ENCODE results near the gene ZNF296.

The ZNF296 gene

DNA sequence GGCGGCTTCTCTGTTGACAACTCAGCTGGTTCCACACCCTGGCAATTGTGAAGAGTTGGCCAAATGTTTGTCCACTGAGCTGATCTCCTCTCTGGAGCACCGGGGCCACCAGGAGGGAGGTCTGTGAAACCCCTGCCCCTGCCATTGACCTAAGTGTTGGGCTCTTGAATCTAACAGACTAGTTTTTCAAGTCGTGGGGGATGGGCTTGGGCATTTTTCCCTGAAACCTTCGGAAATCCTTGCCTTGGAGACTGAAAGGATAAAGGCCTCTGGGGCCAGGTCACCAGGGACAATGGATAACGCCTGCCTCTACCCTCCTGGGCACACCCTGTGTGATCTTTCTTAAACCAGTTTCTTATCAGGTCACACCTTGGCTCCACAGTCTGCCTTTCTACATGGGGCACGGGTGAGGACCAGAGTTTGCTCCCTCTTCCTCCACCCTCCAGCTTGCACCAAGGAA, 3.7 kb upstream of the ZNF296 start:
- FAIRE-seq, result no peak

DNA sequence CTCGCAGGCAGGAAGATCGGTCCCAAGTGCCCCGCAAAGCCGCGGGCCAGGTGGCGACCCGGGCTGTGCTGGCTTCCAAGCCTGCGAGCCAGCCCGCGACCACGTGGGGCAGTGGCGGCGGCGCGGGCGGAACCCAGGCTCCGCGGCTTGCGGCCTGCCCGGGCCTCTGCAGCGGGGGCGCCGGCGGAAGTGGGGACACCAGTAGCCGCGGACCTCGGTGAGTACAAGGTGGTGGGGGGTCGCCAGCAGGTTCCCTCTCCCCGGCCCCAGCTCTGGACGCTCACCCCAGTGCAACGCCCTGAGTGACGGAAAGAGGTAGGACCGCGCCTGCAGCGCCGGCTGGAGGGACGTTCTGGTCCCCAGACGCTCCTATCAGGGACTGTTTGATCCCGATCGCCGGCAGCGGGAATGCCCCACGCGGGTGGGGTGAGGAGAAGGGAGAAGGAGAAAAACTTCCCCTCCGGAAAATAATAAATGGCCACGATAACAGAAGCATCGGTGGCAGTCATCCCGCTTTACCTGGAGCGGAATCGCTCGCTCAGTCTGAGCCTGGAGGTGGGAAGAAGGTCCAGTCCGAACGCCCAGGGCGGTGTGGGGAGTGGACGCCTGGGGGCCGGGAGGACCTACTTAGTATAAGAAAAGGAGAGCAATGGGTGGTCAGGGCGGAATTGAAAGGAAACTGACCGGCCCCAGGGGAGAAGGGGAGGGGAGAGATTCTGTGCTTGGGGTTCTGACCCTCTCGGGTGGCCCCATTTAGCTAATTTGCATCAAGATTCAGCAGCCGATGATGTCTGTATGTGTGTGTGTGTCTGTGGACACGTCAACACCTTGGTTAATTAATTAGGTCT, 3.0 kb upstream of the ZNF296 start, which contains the start of gene GEMIN7:
Gene GEMIN7 (plus strand): TSS at position 198 of the 848 bp plus-strand sequence. CDS start 10,855 bp downstream, outside the sequence.
- FAIRE-seq, result no peak

DNA sequence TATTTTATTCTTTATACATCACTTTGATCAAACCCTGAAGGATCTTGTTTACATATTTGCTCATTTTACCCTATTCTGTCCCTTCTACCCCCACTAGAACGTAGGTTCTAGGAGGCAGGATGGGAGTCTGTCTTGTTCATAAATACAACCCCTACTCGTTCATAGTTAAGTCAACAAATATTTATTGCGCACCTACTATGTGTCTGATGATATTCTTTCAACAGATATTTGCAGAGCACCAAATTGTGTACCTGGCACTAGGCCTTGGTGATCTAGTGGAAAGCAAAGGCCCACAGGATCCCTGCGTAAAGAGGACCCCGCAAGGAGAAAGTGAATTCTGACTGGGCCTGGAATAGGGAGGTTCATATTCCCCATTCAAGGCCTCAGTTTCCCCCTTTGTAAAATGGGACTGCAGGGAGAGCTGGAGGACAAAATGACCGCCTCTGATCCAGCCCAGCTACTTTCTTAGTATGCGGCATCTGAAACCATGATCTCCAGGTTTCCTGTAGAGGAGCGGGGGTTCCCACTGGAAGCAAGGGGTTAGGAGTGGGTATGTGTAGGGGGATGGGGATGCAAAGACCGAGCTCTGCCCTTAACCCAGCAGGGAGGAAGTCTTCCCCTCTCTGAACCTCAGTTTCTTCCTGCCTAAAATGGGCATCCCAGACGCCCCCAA, 2.2 kb upstream of the ZNF296 start:
- FAIRE-seq, result no peak

DNA sequence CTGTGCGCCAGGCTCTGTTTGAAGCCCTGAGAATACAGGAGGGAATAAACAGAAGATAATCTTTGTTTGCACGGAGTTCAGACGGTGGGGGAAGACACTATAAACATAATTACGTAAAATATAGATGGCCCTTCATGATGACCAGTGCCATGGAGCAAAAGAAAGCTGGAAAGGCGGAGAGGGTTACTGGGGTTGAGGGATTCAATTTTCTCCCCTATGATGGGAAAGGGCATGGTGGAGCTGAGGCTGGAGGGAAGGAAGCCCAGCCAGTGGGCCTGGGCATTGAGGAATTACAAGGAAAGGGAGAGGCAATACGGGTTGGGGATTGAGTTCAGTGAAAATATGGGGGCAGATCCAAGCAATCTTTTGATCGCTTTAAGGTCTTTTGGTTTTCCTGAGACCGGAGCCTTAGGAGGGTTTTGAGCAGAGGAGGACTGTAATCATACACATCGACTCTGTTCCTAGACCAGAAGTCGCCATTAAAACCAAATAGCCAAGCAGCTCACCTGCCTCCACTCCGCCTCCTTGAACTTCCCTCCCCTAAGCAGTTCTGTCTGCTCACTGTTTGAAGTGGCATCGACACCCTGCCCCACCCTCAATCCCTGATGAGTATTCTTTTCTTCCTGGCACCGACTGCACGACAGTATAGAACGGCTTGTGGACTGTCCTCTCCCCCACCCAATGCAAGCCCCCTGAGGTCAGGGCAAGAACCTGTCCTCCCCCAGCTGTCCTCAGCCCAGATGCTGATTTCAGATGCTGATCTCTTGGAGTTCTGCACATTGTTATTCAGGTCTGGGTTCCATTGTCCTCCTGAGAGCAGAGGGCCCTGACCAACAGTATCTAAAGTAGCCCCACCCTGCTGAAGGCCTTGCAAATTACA, 813 bp upstream of the ZNF296 start:
- FAIRE-seq, result no peak

DNA sequence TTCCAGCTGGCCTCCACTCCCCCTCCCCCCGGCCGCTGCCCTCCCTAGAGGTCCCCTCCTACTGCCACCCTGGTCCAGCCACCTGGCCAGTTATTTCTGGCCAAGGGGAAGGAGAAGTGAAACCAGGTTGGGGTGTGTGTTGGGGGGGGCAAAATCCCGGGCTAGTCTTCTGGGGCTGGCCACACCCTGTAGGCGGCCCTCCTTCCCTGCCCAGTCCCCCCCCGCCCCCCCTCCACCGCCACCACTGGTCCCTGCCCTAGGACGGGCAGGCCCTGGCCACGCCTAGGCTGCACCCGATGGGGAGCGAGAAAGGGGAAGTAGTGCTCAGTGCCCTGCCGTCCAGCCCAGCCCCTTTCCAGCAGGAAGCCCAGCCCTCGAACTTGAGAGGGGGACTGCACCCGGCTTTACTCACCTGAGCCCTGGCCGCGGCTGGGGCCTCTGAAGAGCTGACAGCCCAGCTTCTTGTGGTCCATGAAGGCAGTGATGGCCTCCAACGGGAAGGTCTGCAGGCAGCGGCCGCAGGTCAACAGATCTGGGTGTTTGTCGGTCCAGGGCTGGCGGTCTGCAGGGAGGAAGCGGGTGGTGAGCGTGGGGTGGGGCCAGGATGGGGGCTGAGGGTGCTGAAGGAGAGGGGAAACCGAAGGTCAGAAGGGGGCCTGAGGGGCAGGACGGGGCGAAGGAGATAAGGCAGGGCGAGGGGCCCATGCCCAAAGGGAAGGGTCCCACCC, 813 bp downstream of the ZNF296 start:
- FAIRE-seq, result no peak

DNA sequence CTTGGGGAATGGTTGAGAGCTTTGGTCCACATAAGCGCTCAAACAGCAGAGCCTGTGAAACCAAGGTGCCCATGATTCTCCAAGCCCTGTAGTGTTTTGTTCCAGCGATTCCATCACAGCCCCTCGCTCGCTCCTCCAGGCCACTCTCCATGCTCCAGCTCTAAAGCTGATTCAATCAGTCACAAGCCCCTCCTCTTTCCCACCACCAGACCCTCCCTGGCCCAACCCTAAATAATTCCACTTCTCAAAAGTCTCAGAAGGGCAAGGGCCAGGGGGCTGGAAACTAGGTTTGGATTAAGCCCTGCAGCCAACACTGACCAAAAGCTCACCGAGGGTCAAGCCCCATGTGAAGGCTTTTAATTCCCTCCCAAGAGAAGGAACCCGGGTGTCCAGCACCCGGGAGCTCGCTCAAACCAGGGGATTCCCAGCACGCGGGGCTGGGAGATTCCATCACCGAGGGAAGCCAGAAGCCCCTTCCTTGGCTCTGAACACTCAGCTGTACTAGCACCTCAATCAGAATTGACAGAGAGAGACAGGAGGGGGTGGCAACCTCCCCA, 1.5 kb downstream of the ZNF296 start:
- FAIRE-seq, result no peak

DNA sequence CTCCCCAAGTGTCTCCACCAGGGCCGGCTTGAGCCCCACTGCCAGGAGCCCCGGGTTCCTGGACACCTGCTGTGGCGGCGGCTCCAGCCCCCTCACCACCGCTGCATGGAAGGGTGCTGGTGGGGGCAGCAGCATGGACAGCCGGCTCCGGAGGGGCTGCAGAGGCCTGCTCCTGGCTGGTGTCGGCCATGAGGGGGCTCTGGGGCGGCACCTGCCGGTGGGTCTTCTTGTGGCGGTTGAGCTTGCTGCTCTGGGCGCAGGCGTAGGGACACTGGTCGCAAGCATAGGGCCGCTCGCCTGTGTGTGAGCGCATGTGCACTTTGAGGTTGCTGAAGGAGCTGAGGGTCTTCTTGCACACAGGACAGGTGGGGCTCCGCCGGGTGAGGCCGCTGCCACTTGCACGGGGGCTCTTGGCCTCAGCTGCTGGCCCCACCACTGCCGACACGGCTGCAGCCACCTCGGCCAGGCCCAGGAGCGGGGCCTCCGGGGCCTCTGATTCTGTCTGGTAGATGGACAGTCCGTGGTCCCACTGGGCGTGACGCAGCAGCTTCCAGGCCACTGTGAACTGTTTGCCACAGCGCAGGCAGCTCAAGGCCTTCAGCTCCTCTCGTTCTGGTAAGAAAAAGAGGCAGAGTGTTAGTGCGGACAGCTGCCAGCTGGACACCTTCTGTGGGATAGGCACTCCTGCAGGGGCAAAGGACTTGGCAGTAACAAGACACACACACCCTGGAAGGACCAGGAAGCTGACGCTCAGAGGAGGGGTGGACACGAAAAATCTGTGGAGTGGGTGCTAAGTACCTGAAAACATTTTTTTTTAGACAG, 4.1 kb downstream of the ZNF296 start:
- no peak for FAIRE-seq

DNA sequence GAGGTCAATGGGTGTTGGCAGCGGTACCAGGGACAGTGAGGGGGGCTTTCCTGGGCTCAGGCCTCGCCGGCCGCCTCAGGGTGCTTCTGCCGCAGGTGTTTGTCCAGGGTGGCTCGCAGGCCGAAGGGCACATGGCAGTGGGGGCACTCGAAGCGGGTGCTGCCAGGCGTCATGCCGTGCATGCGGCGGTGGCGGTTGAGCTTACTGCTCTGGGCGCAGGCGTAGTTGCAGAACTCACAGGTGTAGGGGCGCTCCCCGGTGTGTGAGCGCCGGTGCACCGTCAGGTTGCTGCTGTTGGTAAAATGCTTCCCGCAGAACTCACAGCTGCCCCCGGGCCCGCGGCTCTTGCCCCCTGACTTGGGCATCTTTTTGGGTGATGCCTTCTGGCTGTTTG, 4.7 kb downstream of the ZNF296 start:
- FAIRE-seq, result no peak

DNA sequence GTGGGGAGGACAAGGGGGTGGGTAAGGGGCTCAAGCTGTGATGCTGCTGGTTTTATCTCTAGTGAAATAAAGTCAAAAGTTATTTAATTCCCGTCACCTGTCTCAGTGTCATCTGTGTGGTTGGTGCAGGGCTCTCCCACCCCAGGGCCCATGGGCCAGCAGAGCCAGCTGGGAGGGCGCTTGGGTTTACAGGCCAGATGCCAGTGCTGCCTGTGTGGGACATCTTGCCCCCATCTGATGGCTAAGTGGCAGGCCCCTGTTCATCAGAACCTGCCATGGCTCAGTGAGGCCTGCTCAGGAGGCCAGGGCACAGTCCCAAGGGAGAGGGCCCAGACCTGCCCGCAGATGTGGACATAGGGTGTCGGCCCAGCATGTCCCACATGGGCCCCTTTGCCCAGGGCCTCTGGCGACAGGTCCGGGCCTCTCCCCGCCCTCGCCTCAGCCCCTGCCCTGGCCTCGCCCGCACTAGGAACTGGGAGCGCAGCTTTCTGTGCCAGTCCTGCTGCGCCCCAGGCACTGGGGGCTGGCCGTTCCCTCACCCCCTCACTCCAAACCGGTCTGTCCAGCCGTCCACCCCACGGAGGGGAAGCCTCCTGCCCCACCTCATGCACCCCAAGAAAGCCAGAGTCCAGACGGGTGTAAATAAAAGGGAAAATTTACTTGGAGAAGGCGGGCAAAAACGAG, 5.3 kb downstream of the ZNF296 start:
- FAIRE-seq, result no peak

DNA sequence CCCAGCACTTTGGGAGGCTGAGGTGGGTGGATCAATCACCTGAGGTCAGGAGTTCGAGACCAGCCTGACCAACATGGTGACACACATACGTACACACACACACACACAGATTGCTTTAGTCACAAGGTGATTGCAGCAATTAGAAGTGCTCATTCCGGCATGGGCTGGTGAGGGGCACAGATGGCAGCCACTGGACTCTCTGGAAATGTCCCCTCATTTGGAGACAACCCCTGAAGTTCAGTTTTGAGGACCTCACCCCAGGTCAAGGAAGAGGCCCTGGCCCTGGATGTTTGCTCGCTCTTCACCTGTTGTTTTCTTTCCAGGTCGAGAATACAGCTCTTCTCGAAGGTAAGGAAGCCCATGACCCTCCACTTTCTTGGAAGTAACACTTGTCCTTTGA, 6.1 kb downstream of the ZNF296 start:
- FAIRE-seq, result no peak

DNA sequence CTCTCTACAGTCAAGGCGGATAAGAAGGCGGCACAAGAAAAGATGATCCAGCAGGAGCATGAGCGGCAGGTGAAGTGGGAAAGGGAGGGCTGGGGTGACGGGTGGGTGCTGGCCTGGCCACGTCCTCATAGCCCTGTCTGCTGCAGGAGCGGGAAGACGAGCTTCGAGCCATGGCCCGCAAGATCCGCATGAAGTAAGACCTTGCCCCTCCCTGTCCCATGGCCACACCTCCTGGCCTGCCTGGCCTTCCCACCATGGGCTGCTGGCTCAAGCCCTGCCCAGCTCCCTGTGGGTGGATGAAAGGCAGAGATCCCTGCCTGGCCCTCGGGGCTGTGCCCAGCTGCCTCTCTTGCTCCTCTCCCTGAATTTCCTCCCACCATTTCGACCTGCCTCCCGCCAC, 7.2 kb downstream of the ZNF296 start:
- no peak for FAIRE-seq

DNA sequence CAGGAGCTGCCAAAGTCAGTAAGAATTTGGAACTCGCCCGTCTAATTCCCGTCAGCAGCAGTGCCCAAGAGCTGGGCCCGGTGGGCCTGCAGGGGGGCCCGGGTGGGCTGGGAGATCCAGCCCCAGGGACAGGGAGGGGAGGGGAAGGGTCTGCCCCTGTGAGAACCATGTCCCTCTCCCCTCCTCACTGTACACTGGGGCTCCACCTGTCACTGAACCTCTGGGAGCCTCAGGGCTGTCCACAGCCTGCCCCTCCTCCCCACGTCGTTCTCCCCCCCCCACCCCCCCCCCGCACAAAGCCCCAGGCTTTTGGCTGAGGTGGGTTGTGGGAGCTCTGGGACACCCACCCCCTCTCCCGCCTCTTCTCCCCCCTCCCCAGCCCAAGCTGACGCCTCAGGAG, 8.2 kb downstream of the ZNF296 start:
- FAIRE-seq, result no peak

DNA sequence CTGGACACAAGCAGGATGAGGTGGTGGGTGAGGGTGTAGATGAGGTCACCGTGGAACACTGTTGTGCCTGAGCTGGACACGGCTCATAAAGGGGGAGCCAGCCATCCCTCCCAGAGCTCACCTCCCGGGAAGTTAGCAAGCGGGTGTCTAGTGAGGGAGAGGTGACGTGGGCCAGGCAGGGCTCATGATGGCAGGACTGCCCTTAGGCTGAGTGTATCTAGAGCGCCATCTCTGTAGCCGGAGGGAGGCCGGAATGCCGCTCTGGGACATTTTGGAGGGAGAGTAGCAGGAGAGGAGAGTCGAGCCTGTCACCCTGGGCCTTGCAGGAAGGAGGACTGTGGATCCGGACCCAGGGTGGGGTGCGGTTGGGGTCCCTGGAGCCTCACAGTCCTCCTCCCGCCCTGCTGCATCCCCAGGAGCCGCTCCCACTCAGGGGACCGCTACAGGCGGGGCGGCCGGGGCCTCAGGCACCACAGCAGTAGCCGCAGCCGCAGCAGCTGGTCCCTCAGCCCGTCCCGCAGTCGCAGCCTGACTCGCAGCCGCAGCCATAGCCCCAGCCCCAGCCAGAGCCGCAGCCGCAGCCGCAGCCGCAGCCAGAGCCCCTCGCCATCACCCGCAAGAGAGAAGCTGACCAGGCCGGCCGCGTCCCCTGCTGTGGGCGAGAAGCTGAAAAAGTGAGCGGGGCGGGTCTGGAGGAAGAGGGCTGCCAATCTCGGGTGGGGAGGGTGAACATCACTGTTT, 9.2 kb downstream of the ZNF296 start:
- FAIRE-seq, result no peak

DNA sequence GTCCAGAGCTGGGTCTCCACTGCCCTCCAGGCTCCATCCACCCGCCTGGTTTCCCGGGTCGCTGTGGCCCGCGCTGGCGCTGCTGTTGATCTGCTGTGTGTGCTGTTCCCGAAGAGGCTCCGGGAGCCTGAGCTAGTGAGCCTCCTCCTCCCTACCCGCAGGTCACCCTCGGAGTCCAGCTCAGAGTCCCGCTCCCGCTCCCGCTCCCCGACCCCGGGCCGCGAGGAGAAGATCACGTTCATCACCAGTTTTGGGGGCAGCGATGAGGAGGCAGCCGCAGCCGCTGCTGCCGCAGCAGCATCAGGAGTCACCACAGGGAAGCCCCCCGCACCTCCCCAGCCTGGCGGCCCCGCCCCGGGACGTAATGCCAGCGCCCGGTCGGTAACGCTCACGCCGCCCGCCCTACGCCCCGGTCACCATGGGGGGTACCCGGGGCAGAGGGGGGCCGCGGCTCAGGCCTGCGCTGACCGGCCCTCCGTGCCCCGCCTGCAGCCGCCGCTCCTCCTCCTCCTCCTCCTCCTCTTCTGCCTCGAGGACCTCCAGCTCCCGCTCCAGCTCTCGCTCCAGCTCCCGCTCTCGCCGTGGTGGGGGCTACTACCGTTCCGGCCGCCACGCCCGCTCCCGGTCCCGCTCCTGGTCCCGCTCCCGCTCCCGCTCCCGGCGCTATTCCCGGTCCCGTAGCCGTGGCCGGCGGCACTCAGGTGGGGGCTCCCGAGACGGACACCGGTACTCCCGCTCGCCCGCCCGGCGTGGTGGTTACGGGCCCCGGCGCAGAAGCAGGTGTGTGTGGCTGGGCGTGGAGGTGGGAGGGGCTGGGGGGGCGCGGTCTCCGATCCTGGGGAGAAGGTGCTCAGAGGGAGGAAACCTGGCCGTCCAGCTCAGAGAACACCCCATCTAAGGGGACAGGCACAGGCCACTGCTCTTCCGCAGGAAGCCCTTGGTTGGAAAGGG, 12.2 kb downstream of the ZNF296 start:
- FAIRE-seq, result no peak

DNA sequence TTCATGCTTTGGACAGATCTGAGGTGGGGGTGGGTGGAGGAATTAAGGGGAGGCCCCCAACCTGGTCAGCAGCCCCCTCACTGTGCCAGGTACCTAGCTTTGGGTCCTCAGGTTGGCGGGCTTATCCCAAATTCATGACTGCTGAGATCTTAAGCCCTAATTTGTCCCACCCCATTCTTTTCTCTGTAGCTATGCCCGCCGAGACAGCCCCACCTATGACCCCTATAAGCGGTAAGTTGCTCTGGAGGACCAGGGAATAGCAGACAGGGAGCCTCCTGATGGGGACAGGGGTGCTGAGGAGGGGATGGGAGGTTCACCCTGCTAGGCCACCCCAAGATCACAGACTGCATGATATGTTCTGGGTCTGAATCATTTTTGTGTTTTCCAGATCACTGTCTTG, 14.3 kb downstream of the ZNF296 start:
- no peak for FAIRE-seq

DNA sequence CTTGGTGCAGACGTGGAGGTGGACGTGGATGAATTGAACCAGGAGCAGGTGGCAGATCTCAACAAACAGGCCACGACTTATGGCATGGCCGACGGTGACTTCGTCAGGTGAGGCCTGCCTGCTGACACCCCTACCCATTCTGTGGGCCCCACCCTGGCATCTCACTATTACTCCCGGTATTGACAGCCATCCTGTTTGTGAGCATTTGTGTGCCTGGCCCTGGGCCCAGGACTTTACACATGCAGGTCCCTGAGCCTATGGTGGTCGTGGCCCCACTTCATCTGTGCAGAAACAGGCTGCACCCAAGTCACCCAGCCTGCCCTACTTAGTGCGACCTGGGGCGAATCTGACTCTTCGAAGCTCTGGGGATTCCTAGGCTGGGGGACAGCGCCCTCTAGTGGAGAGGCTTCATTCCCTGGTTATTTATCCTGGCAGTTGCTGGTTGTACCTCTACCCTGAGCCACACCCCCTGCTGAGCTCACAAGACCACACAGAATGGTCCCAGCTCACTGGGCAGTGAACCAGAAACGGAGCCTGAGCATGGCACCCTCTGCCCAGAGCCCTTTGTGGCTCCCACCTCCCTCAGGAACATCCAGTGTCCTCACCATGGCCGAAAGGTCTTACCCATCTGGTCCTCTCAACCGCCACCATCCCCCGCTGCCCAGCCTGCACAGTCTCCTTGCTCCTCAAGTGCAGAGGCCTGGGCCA, 16.9 kb downstream of the ZNF296 start:
- FAIRE-seq, result no peak

DNA sequence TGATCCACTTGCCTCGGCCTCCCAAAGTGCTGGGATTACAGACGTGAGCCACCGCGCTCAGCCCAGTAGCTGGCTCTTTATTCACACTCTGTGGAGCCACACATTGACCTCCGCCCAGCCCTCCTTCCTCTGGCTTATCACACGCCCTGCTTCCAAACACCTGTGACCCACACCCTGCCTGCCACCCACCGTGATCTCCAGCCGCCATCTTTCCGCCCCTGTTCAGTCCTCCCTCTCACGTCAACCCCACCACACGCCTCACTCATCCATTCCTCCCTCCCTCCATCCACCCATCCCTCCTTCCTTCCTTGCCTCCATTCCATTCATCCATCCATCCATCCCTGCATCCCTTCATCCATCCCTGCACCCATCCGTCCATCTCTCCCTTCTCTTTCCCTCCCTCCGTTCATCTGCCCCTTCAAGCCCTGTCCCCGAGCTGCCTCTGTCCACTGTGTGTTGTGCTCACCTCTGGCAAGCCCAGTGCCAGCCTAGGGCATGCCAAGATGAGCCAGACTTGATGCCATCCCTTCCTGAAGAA, 17.6 kb downstream of the ZNF296 start:
- FAIRE-seq, result no peak

DNA sequence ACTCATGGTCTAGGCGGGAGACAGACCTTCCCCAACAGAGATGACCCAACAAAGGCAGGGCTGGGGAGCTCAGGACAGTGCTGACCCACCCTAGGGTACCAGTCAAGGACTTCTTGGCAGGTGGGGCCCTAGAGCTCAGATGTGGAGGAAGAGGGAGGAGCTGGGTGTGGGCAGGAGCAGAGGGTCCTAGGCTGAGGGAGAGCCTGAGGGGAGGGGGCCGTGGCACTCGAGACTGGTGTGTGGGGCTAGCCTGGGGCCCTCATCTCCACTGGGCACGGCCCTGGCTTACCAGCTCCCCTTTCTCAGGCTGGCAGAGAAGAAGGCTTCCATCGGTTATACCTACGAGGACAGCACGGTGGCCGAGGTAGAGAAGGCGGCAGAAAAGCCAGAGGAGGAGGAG, 18.8 kb downstream of the ZNF296 start:
- FAIRE-seq, result no peak

All from islet of Langerhans (tissue), 1 donor.